ENCODE measurements around the gene MKNK1. TPM values are rescaled to one million over a fixed set of nuclear protein-coding genes. Genes with fewer than 3 reads are reported as not detected.

The MKNK1 gene
- polyA plus RNA-seq, 1 of the 3 experiments (the other 2 are of a cell fraction), result 28.2 TPM

GRCh38 chr1:46546210-46546609, 57.9 kb downstream of the MKNK1 start:
- peaks cover 0 to 9% of the 10 kb centered on the region in 2 experiments; a peak in 1 of 4 replicates for H3K4me1 ChIP-seq (ENCODE audit: control insufficient read depth in 1 of 2, insufficient read depth in 2 of 2, low read depth in 1 of 2, low read length in 1 of 2)
- H3K9me3 ChIP-seq, result no peaks in the 10 kb centered on the region
- no peak overlapping the region for H3K4me3 ChIP-seq (ENCODE audit: low read depth in 2 of 2, low read length in 1 of 2)
- H3F3A ChIP-seq (replicated peaks; ENCODE audit: insufficient read depth), result no peaks in the 10 kb centered on the region
- DNase-seq, result no peak
- no peak for TF ChIP-seq MAX (IDR thresholded peaks at IDR 0.05; ENCODE audit: low read depth)
- TF ChIP-seq SMC3 (IDR thresholded peaks at IDR 0.05; ENCODE audit: low read depth, low read length), result no peak
- no peak for TF ChIP-seq NRF1 (IDR thresholded peaks at IDR 0.05; ENCODE audit: low read depth, low read length)
- TF ChIP-seq ELF1 (IDR thresholded peaks at IDR 0.05), result no peak
- TF ChIP-seq FOXJ3 (CRISPR knock-in tag; IDR thresholded peaks at IDR 0.05), result no peak
- no peak for TF ChIP-seq CTCF (IDR thresholded peaks at IDR 0.05)
- no peak for TF ChIP-seq JUND (IDR thresholded peaks at IDR 0.05)
- TF ChIP-seq ZBTB33 (IDR thresholded peaks at IDR 0.05; ENCODE audit: borderline replicate concordance, low read depth), result no peak
- no peak for TF ChIP-seq TAF1 (IDR thresholded peaks at IDR 0.05; ENCODE audit: borderline replicate concordance, low read depth, low read length)
- TF ChIP-seq IRF3 (IDR thresholded peaks at IDR 0.05; ENCODE audit: low read depth, low read length), result no peak
- no peak for TF ChIP-seq YY1 (IDR thresholded peaks at IDR 0.05; ENCODE audit: low read depth)
- no peak for TF ChIP-seq REST (IDR thresholded peaks at IDR 0.05; ENCODE audit: low read depth, low read length)
- TF ChIP-seq EP300 (IDR thresholded peaks at IDR 0.05; ENCODE audit: borderline replicate concordance in 1 of 2, low read depth in 1 of 2, low read length in 1 of 2), result no peak
- no peak for TF ChIP-seq GABPA (IDR thresholded peaks at IDR 0.05; ENCODE audit: low read depth)
- TF ChIP-seq USF2 (IDR thresholded peaks at IDR 0.05; ENCODE audit: borderline replicate concordance, low read depth, low read length), result no peak
- 71% methylated on average over 5 of the region's 5 CpGs for WGBS (ENCODE audit: low lambda C conversion rate)
- no peak overlapping the region for H3K27ac ChIP-seq (ENCODE audit: low read depth in 2 of 2, low read length in 1 of 2)
- ChIA-PET CTCF (interaction anchor here (1.0 to 7.0 kb wide), 8 partner anchors 10 to 104 kb away, joined by 3 to 53 read pairs (median 8); no protein-coding TSS in a partner anchor), POLR2A (no interaction called here)
- peaks cover 18% of the 10 kb centered on the region; the same call in 1 of the 2 replicates for H3K27me3 ChIP-seq (ENCODE audit: insufficient read depth)
- no peaks in the 10 kb centered on the region for H3K36me3 ChIP-seq (replicated peaks in 1 of 2; ENCODE audit: control insufficient read depth in 1 of 2, insufficient read depth in 2 of 2, low read length in 1 of 2)
- no peak overlapping the region for H3K4me2 ChIP-seq
- no peaks in the 10 kb centered on the region for H3K9me2 ChIP-seq
- H3K79me2 ChIP-seq (ENCODE audit: insufficient read depth), result no peaks in the 10 kb centered on the region
- H4K20me1 ChIP-seq (ENCODE audit: insufficient read depth), result no peaks in the 10 kb centered on the region
- no peak overlapping the region for H3K9ac ChIP-seq
- no peak overlapping the region for H2AFZ ChIP-seq (ENCODE audit: low read depth)

Measured in SK-N-SH (cell line).